Kidney (tissue), 14 donors: Measurements from ENCODE around the gene SUPT4H1. TPM values are rescaled to one million over a fixed set of nuclear protein-coding genes. Genes with fewer than 3 reads are reported as not detected.

Experiments
- DNase-seq, 5 donors: peaks; one replicate each; pipeline ENCODE4 v3.0.0-alpha.2; 2013 to 2020
- FAIRE-seq: peaks from 2 replicates; lab custom pipeline; 2012; peaks lifted over from hg19 to GRCh38; lab: Jason Lieb, UNC
- H3K27ac ChIP-seq, 2 donors: one replicate each; pipeline ENCODE4 v1.7.0; 2013; ENCODE audit warnings: low read depth in 2 of 2, low read length in 2 of 2, inconsistent platforms in 1 of 2
- H3K27me3 ChIP-seq: one replicate; pipeline ENCODE4 v1.7.1; 2013; ENCODE audit warnings: low read length, inconsistent platforms; ENCODE audit not compliant: control insufficient read depth, insufficient read depth
- H3K36me3 ChIP-seq, 3 donors: one replicate each; pipeline versions ENCODE4 v1.7.0 to v1.7.1; 2013; ENCODE audit warnings: low read length in 3 of 3, control low read depth in 1 of 3, inconsistent platforms in 1 of 3; ENCODE audit not compliant: insufficient read depth in 3 of 3, control insufficient read depth in 2 of 3
- H3K4me1 ChIP-seq, 3 donors: one replicate each; pipeline versions ENCODE4 v1.7.0 to v1.7.1; 2013; ENCODE audit warnings: low read length in 3 of 3, inconsistent platforms in 1 of 3, low read depth in 1 of 3; ENCODE audit not compliant: control insufficient read depth in 2 of 3, insufficient read depth in 2 of 3
- H3K4me3 ChIP-seq, 3 donors: one replicate each; pipeline versions ENCODE4 v1.7.0 to v1.8.1; 2013; ENCODE audit warnings: low read length in 3 of 3, control low read depth in 1 of 3, inconsistent platforms in 1 of 3
- H3K9ac ChIP-seq, 3 donors: one replicate each; pipeline versions ENCODE4 v1.7.0 to v1.7.1; 2013; ENCODE audit warnings: low read length in 3 of 3, control low read depth in 1 of 3, inconsistent platforms in 1 of 3
- H3K9me3 ChIP-seq, 3 donors: one replicate each; pipeline versions ENCODE4 v1.7.0 to v1.7.1; 2013; ENCODE audit warnings: low read length in 3 of 3, control low read depth in 1 of 3, inconsistent platforms in 1 of 3; ENCODE audit not compliant: control insufficient read depth in 2 of 3, insufficient read depth in 1 of 3
- CTCF ChIP-seq: IDR thresholded peaks from 3 replicates; pipeline ENCODE4 v1.5.1; 2012; ENCODE audit warnings: mild to moderate bottlenecking, moderate library complexity, borderline replicate concordance; ENCODE audit not compliant: insufficient read depth; ENCODE audit errors: extremely low read depth
- intact Hi-C: fragments of 100-400 bp; cut with DNase I; formaldehyde crosslinking; loops from one replicate; pipeline ENCODE4 v1.11.1; 2022
- polyA plus RNA-seq: library from polyadenylated mRNA; stranded (reverse); fragments of 350-450 nt; fragmentation: Illumina TruSeq; extraction: RNeasy Lipid Tissue Mini Kit (QIAGEN cat#74804); gene quantifications from one replicate; pipeline ENCODE4 v1.2.3, GENCODE V29; 2014; ENCODE audit warnings: low read depth, low replicate concordance; ENCODE audit not compliant: insufficient read depth
- total RNA-seq: library from RNA; stranded (reverse); fragmentation: NEBNext Ultra II Directional; extraction: Animal tissue kit (Norgen Biotek cat#: 25700); gene quantifications from one replicate; pipeline ENCODE4 v1.2.1, GENCODE V29; 2021
- donor health status: control.
- donor health status: control.
- donor health status: control.
- donor health status: control.
- donor health status: control.
- donor health status: DM: yes; HTN: yes; CAD: no.
- donor health status: Normal renal cell carcinoma (clear cell type).

Gene SUPT4H1
- total and polyA plus RNA-seq, 2 donors from 2014 or later: 60.5 to 129 TPM

GRCh38 chr17:58329035-58329809 is 22.8 kb downstream of the SUPT4H1 start:
- Histone ChIP-seq H3K4me1 (peaks cover 0 to 9% (median 0%) of the 10 kb centered on the region in 3 donors), H3K4me3 (peak overlapping the region in 1 of 3 donors; percentile 20), H3K9me3 (no peaks in the 10 kb centered on the region), H3K27me3 (no peaks in the 10 kb centered on the region), H3K27ac (no peak overlapping the region), H3K36me3 (no peaks in the 10 kb centered on the region), H3K9ac (no peak overlapping the region)
- no peak for TF ChIP-seq CTCF
- intact Hi-C loops: no loop called here
- peak in 2 of 5 donors; percentile 35 to 81 for DNase-seq
- no peak for FAIRE-seq

- H3K27me3 ChIP-seq: no peaks in the 10 kb centered on the region
- FAIRE-seq (no peak), DNase-seq (peak; percentile 76 to 88 (median 82))
- no peak within 1 kb of the TSS for H3K27ac ChIP-seq
- H3K4me3 ChIP-seq: peak within 1 kb of the TSS in 1 of 3 donors; percentile 20
- H3K9me3 ChIP-seq: no peaks in the 10 kb centered on the region
- no peaks in the 10 kb centered on the region for H3K36me3 ChIP-seq
- intact Hi-C loops: no loop called here
- no peak within 1 kb of the TSS for H3K9ac ChIP-seq
- H3K4me1 ChIP-seq: peaks cover 0 to 9% (median 0%) of the 10 kb centered on the region in 3 donors
- TF ChIP-seq CTCF: no peak
These were observed 23.6 kb downstream of the SUPT4H1 start, which contains the start of gene TSPOAP1 for GRCh38 chr17:58328195-58329034. Gene TSPOAP1, minus strand, starts transcription at chr17:58328795. Its CDS starts 875 bp downstream, at chr17:58327920.

GRCh38 chr17:58327363-58328194 is 24.4 kb downstream of the SUPT4H1 start:
- Histone ChIP-seq H3K4me1 (peaks cover 0 to 9% (median 0%) of the 10 kb centered on the region in 3 donors), H3K4me3 (no peak overlapping the region), H3K27me3 (no peaks in the 10 kb centered on the region), H3K9ac (no peak overlapping the region), H3K27ac (no peak overlapping the region), H3K9me3 (no peaks in the 10 kb centered on the region), H3K36me3 (no peaks in the 10 kb centered on the region)
- no peak for FAIRE-seq
- DNase-seq: peak in 1 of 5 donors; percentile 77
- TF ChIP-seq CTCF: no peak
- intact Hi-C loops: no loop called here
